Measurements from ENCODE around the gene MAN1C1.

GRCh38 chr1:25642574-25643108 lies 26.1 kb downstream of the MAN1C1 start:
- TF ChIP-seq POLR2AphosphoS5 (IDR thresholded peaks at IDR 0.05; ENCODE audit: low read depth, low read length) (no peak), TAF1 (IDR thresholded peaks at IDR 0.05; ENCODE audit: low read depth, low read length) (no peak), POLR2A (IDR thresholded peaks at IDR 0.05; ENCODE audit: low read depth, low read length) (no peak)

Measured in GM12891 (cell line).